AG09319 (cell line): ENCODE measurements around the gene RBM47.
"Not testable (repeated sequence)": the region's sequence is repeated elsewhere in the genome, so short reads cannot be mapped to it uniquely, and the experiment has no call there.

Experiments
- DNase-seq: peaks from one replicate; pipeline ENCODE4 v3.0.0-alpha.2; 2010; ENCODE audit warnings: low read depth; ENCODE audit errors: extremely low read depth
- TF ChIP-seq, protein P1 (sequence below): IDR thresholded peaks from 2 replicates; pipeline ENCODE4 v1.5.1; 2011; ENCODE audit warnings: low read depth, mild to moderate bottlenecking, inconsistent platforms, low read length, moderate library complexity

RBM47 gene

DNA sequence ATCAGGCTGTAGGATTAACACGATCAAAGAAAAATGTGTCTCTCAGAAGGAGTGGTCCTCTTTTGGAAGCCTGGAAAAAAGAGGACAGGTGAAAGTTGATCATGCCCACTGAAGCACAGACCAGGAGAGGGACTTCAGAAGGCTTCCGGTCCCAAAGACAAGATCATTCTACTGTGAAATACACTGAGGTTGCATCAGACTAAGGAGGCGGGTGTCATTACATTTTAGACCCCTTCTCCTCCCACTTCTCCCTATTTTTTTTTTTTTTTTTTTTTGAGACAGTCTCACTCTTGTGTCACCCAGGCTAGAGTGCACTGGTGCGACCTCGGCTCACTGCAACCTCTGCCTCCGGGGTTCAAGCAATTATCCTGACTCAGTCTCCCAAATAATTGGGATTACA, 67.5 kb downstream of the RBM47 start:
- TF ChIP-seq, protein P1, sequence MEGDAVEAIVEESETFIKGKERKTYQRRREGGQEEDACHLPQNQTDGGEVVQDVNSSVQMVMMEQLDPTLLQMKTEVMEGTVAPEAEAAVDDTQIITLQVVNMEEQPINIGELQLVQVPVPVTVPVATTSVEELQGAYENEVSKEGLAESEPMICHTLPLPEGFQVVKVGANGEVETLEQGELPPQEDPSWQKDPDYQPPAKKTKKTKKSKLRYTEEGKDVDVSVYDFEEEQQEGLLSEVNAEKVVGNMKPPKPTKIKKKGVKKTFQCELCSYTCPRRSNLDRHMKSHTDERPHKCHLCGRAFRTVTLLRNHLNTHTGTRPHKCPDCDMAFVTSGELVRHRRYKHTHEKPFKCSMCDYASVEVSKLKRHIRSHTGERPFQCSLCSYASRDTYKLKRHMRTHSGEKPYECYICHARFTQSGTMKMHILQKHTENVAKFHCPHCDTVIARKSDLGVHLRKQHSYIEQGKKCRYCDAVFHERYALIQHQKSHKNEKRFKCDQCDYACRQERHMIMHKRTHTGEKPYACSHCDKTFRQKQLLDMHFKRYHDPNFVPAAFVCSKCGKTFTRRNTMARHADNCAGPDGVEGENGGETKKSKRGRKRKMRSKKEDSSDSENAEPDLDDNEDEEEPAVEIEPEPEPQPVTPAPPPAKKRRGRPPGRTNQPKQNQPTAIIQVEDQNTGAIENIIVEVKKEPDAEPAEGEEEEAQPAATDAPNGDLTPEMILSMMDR = no peak
- DNase-seq = no peak

DNA sequence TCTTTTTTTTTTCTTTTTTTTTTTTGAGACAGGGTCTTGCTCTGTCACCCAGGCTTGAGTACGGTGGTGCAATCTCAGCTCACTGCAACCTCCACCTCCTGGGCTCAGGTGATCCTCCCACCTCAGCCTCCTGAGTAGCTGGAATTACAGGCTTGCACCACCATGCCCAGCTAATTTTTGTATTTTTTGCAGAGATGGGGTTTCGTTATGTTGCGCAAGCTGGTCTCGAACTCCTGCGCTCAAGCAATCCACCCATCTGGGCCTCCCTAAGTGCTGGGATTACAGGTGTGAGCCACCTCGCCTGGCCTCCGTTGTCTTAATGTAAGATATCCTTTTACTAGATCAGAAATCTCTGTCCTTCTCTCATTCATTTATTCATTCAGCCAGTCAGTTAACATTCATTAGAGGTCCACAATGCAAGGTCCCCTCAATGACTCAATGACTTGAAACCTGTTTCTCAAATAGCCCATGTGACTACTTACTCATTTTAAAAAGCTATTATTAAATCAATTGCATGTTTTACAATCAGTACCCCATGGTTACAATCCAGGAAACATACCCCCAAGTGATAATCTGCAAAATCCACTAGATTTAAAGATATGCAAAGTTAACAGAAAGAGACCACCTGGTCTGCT, 68.0 kb downstream of the RBM47 start:
- DNase-seq = not testable (repeated sequence)

DNA sequence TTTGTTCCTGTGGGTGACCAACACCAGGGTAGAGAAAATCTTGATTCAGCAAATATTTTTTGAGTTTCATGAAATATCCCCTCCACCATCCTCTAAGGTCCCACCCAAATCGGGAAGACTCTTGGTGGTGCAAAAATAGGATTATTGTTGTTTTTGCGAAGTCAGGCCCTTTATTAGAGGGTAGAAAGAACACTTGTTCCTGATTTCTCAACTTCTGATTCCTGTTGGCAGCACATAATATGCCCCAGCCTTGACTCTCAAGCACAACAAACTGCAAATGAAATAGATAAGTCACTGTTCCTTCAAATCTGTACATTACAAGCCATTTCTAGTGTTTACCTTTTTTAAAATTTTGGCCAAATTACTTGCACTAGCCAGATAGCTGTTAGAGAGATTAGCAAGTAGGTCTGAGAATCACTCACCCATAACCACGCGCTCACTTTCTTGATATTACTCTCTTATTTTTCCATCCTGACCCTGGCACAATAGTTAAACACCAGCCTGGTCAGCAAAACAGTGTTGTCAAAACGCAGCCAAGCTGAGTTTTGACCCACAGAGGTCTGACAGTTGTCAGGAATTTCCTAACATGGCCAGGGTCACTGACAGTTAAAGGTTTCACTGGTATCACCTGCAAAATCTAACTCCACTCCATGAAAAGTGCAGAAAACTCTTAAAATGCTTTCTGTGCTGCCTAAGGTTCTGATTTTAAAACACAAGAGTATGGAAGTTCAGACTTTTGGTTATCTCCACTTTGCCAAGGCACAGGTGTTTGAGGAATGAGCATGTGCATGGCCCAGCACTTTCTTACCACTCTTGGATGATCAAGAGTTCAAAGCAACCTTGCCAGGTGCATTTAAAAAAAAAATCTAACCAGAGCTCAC, 69.8 kb downstream of the RBM47 start:
- TF ChIP-seq, protein P1 = no peak
- DNase-seq = no peak

DNA sequence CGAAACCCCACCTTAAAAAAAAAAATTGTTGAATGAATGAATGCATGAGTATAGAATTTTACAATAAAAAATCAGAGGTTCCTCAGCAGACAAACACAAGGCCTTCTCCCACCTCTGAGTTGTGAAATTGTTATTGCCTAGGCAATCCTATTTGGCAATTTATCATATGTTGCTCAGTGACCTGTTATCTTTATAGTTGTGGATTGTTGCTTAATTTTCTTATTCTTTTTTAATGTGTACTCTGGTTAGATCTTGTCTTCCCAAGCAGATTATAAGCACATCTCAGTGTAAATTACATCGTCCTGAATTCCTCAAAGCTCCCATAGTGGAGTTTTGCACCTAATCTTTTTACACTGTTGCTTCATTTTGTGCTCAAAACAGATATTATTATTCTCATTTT, 71.9 kb downstream of the RBM47 start:
- TF ChIP-seq, protein P1 = no peak
- no peak for DNase-seq

DNA sequence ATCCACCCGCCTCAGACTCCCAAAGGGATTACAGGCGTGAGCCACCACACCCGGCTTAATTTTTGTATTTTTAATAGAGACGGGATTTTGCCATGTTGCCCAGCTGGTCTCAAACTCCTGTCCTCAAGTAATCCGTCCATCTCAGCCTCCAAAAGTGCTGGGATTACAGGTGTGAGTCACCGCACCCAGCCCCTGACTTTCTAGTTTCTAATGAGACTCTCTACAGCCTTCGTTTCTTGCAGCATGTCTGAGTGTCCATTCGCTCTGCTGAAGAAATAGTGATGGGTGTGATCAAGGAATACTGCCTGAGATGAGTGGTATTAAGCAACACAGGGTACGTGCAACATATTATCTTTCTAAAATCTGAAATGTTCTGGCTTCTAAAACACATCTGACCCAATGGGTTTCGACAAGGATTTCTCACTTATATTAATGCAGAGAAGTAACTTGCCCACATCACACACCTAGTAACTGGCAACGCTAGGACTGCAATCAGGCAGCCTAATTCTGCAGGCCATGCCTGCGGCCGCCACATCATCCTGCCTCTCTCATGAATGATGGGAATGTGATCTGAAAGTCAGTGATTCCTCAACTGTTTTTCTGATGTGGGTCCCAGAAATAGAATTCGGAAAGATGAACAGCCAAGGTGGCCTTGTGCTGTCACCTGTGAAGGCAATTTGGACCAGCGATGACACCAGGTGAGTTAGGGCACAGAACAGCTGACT, 74.3 kb downstream of the RBM47 start:
- no peak for DNase-seq
- TF ChIP-seq, protein P1 = no peak

DNA sequence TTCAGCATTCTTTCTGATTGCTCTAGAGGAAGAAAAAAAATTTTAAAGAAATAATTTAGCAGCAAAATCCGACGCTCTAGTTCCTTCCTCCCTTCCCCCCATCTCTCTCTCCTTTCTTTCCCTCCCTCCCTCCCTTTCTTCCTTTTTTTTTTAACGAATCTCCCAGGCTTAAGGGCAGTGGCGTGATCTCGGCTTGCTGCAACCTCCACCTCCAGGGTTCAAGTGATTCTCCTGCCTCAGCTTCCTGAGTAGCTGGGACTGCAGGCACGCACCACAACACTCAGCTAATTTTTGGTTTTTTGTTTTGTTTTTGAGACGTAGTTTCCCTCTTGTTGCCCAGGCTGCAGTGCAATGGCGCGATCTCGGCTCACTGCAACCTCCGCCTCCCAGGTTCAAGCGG, 75.0 kb downstream of the RBM47 start:
- DNase-seq = not testable (repeated sequence)

DNA sequence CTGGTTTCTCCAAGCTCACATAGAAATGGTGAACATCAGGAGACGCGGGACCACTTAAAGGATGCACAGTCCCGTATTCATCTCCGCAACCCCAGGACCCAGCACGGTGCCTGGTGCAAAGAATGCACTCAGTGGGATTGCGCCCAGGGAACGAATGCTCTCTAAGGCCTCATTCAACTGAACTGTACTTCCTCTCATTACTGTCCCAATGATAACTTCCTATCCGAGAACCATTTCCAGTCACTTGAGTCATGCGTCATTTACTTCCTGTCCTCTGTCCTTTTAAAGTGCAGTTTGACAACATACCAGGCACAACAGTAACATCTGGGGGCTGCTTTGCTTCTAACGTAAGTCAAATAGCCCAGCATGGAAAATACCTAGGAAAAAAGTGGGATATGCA, 75.7 kb downstream of the RBM47 start:
- TF ChIP-seq, protein P1 = no peak
- no peak for DNase-seq

DNA sequence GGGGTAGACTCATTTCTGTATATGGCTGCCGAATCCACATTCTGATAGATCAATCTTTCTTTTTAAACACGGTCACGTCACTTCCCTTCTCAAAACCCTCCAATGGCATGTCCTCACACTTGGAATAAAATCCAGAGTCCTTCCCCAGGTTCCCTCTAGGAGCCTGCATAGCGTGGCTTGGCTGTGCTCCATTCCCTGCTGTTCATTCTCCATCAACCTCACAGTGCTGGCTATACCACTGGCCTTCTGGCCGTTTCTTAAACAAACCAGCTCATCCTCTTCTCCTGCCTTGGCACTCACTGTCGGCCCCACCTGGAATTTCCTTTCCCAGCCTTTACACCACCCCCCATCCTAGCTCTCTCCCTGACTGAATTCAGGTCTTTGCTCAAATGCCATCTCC, 77.1 kb downstream of the RBM47 start:
- DNase-seq = no peak
- TF ChIP-seq, protein P1 = no peak

DNA sequence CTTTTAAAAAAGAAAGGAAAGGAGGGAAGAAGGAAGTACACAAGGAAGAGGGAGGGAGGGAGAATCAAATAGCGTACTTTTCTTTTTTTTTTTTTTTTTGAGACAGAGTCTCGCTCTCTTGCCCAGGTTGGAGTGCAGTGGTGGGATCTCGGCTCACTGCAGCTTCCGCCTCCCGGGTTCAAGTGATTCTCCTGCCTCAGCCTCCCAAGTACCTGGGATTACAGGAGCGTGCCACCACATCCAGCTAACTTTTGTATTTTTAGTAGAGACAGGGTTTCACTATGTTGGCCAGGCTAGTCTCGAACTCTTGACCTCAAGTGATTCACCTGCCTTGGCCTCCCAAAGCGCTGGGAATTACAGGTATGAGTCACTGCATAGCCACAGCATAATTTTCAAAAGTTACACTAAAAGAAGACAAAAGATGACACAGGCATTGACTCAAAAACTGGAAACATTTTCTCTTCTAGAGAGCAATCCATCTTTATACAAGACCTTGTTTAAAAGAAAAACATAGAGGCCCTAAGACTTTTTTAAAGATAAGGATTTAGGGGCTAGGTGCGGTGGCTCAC, 78.0 kb downstream of the RBM47 start:
- not testable (repeated sequence) for DNase-seq
